CD4-positive, alpha-beta T cell treated with Interleukin-6 at 100 ng/mL for 8 hours (primary cell): ENCODE results near the gene ANKRD7.
"Not testable (repeated sequence)": the region's sequence is repeated elsewhere in the genome, so short reads cannot be mapped to it uniquely, and the experiment has no call there.

Experiments
- DNase-seq: peaks from one replicate; pipeline ENCODE4 v3.0.0-alpha.2; 2020; ENCODE audit warnings: mixed read lengths, low spot score

Gene ANKRD7

GRCh38 chr7:118239014-118239413, 14.5 kb downstream of the ANKRD7 start:
- DNase-seq, result no peak

- not testable (repeated sequence) for DNase-seq
These were observed 15.8 kb downstream of the ANKRD7 start for GRCh38 chr7:118240320-118240719.

GRCh38 chr7:118243695-118244094, 19.2 kb downstream of the ANKRD7 start:
- no peak for DNase-seq

GRCh38 chr7:118245267-118246040, 20.9 kb downstream of the ANKRD7 start:
- DNase-seq, result no peak

GRCh38 chr7:118250860-118251494, 26.5 kb downstream of the ANKRD7 start:
- no peak for DNase-seq

- DNase-seq, result no peak
These were observed 27.6 kb downstream of the ANKRD7 start for GRCh38 chr7:118252087-118252486.

GRCh38 chr7:118259115-118259514, 34.6 kb downstream of the ANKRD7 start:
- no peak for DNase-seq

GRCh38 chr7:118264836-118265235, 40.3 kb downstream of the ANKRD7 start:
- no peak for DNase-seq

- no peak for DNase-seq
These were observed 56.0 kb downstream of the ANKRD7 start for GRCh38 chr7:118280319-118281012.

GRCh38 chr7:118281196-118281595, 56.7 kb downstream of the ANKRD7 start:
- no peak for DNase-seq

GRCh38 chr7:118285358-118285757, 60.9 kb downstream of the ANKRD7 start:
- DNase-seq, result no peak

GRCh38 chr7:118286131-118286530, 61.6 kb downstream of the ANKRD7 start:
- DNase-seq, result no peak

GRCh38 chr7:118288098-118288497, 63.6 kb downstream of the ANKRD7 start:
- DNase-seq, result no peak

- DNase-seq, result no peak
These were observed 65.0 kb downstream of the ANKRD7 start for GRCh38 chr7:118289476-118289875.
